C4-2B (cell line): Measurements from ENCODE around the gene KRT40.

Experiments used
- H3K27ac ChIP-seq: fragments of 450-650 bp; 2 replicates; pipeline ENCODE4 v1.5.1; 2017
- ZFX ChIP-seq: fragments of 450-650 bp; IDR thresholded peaks from 2 replicates; pipeline ENCODE4 v1.6.1; 2017
- TF ChIP-seq, protein P1 (sequence below): fragments of 450-650 bp; conservative IDR thresholded peaks from 2 replicates; pipeline ENCODE4 v1.5.1; 2017; ENCODE audit warnings: mild to moderate bottlenecking

Gene KRT40

DNA sequence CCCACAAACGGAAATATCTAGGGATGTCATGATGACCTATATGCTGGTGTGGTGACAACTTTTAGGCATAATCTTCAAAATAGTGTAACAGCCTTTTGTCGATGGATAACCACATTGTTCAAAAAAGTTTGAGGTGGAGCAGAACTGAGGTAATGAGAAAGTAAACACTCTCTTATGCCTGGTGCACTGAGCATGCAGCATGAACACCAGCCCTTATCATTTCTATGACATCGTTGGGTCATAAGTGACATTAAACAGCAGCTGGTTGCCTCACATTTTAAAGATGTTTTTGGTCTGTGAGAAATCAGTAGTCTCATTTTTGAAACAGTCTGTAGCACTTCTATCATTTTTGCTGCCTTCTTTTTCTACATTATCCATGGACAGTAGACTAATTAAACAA, 48.5 kb downstream of the KRT40 start:
- no peak for TF ChIP-seq ZFX
- TF ChIP-seq, protein P1, sequence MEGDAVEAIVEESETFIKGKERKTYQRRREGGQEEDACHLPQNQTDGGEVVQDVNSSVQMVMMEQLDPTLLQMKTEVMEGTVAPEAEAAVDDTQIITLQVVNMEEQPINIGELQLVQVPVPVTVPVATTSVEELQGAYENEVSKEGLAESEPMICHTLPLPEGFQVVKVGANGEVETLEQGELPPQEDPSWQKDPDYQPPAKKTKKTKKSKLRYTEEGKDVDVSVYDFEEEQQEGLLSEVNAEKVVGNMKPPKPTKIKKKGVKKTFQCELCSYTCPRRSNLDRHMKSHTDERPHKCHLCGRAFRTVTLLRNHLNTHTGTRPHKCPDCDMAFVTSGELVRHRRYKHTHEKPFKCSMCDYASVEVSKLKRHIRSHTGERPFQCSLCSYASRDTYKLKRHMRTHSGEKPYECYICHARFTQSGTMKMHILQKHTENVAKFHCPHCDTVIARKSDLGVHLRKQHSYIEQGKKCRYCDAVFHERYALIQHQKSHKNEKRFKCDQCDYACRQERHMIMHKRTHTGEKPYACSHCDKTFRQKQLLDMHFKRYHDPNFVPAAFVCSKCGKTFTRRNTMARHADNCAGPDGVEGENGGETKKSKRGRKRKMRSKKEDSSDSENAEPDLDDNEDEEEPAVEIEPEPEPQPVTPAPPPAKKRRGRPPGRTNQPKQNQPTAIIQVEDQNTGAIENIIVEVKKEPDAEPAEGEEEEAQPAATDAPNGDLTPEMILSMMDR, result no peak
- H3K27ac ChIP-seq, result no peak overlapping the region

DNA sequence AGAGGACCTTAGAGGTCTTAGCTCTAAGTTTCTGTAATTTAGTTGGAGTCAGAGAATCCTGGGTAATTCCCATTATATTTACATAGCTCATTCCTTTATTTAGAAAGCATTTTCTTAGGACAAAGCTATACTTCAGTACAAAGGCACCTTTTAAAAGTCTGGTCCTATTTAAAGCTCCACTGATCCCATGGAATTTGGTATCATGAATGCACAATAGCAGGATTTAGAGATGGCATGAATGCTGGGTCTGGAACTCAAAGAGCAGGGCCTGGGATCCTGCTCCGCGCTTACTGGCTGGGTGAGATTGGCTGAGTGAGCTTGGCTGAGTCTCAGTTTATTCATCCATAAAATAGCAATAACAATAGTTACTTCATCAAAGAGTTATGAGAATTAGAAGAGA, 51.5 kb downstream of the KRT40 start:
- H3K27ac ChIP-seq, result no peak overlapping the region
- TF ChIP-seq ZFX, result no peak
- TF ChIP-seq, protein P1, result no peak

DNA sequence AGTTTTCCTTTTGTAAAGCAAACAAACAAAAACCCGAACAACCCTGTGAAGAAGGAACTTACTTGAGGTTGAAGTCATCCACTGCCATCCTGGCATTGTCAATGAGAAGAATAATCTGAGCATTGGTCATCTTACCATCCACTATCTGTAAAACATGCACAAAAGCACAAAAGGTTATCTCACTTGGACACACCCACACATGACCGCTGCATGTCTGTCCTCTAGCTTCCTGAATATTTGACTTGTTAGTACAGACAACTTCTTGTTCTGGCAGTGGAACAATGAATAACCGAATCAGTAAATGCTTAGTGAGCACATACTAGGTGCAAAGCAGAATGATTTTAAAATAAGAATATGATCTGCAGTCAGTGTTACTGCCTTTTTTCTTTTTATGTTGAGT, 52.8 kb downstream of the KRT40 start:
- H3K27ac ChIP-seq, result no peak overlapping the region
- TF ChIP-seq ZFX, result no peak
- TF ChIP-seq, protein P1, result no peak
